Caco-2 (cell line): ENCODE data around the gene LSM14A. TPM values are rescaled to one million over a fixed set of nuclear protein-coding genes. Genes with fewer than 3 reads are reported as not detected.

Experiments used
- BruUV-seq: library from RNA; stranded (reverse); fragments of 400-500 nt; replicated peaks from 2 replicates; lab custom pipeline; 2021; lab: Mats Ljungman, UMichigan
- CTCF ChIA-PET: fragments of 300-600 bp; sonication (Branson Sonifier 250); formaldehyde crosslinking; loops from one replicate; lab custom pipeline; 2022; ENCODE audit warnings: antibody characterized with exemption; lab: Charles Lee
- POLR2A ChIA-PET: fragments of 300-600 bp; sonication (Branson Sonifier 250); formaldehyde crosslinking; loops from one replicate; lab custom pipeline; 2022; ENCODE audit warnings: antibody characterized with exemption; lab: Charles Lee
- DNase-seq, 2 experiments: peaks; one replicate each; pipeline versions ENCODE4 v3.0.0 to v3.0.0-alpha.2; 2020 to 2022
- H3K27me3 ChIP-seq: replicated peaks from 2 replicates; pipeline ENCODE4 v1.6.0; 2011; ENCODE audit warnings: low read length; ENCODE audit not compliant: control insufficient read depth, insufficient read depth
- H3K36me3 ChIP-seq: 2 replicates; pipeline ENCODE4 v1.5.1; 2011; ENCODE audit warnings: low read length; ENCODE audit not compliant: control insufficient read depth, insufficient read depth
- H3K4me1 ChIP-seq: fragments of 250-450 bp; sonication (Bioruptor Pico); 2 replicates; pipeline ENCODE4 v1.5.1; 2020; ENCODE audit warnings: mild to moderate bottlenecking
- H3K4me3 ChIP-seq: 2 replicates; pipeline ENCODE4 v1.5.1; 2011; ENCODE audit warnings: low read depth, mild to moderate bottlenecking, control low read depth, low read length
- H3K9me3 ChIP-seq: fragments of 250-450 bp; sonication (Bioruptor Pico); 2 replicates; pipeline ENCODE4 v1.5.1; 2020; ENCODE audit warnings: mild to moderate bottlenecking, moderate library complexity
- H3K27ac Mint-ChIP-seq: one replicate; pipeline ENCODE4 v1.8.0; 2022; ENCODE audit warnings: mixed read lengths; ENCODE audit not compliant: unreplicated experiment
- H3K27me3 Mint-ChIP-seq: one replicate; pipeline ENCODE4 v1.8.0; 2022; ENCODE audit warnings: mixed read lengths; ENCODE audit not compliant: insufficient read depth, unreplicated experiment
- H3K36me3 Mint-ChIP-seq: one replicate; pipeline ENCODE4 v1.8.0; 2022; ENCODE audit warnings: mild to moderate bottlenecking, mixed read lengths; ENCODE audit not compliant: insufficient read depth, unreplicated experiment
- H3K4me1 Mint-ChIP-seq: one replicate; pipeline ENCODE4 v1.8.0; 2022; ENCODE audit warnings: low read depth, mixed read lengths; ENCODE audit not compliant: unreplicated experiment
- H3K4me3 Mint-ChIP-seq: one replicate; pipeline ENCODE4 v1.8.0; 2022; ENCODE audit warnings: mild to moderate bottlenecking, moderate library complexity, mixed read lengths; ENCODE audit not compliant: unreplicated experiment
- H3K9me3 Mint-ChIP-seq: one replicate; pipeline ENCODE4 v1.8.0; 2022; ENCODE audit warnings: mixed read lengths; ENCODE audit not compliant: unreplicated experiment
- CTCF ChIP-seq, 2 experiments: fragments of 200-600 bp in 1 of 2; IDR thresholded peaks; 1 replicate in 1 of 2; 2 replicates in 1 of 2; pipeline versions ENCODE4 v1.5.1 to v1.8.0; 2011 to 2022; ENCODE audit warnings: antibody characterized with exemption in 1 of 2, control low read depth in 1 of 2, inconsistent platforms in 1 of 2, low read depth in 1 of 2, low read length in 1 of 2, mild to moderate bottlenecking in 1 of 2, moderate library complexity in 1 of 2; ENCODE audit not compliant: insufficient read depth in 1 of 2, severe bottlenecking in 1 of 2, unreplicated experiment in 1 of 2
- intact Hi-C: fragments of 100-400 bp; cut with micrococcal nuclease; formaldehyde crosslinking; loops from one replicate; pipeline ENCODE4 v1.10.0; 2022; ENCODE audit not compliant: unreplicated experiment
- total RNA-seq: library from RNA; stranded (reverse); gene quantifications from 2 replicates; pipeline ENCODE4 v1.2.3, GENCODE V29; 2022

LSM14A gene
- total RNA-seq, 1 experiment from 2014 or later, result 233 TPM

- no peaks in the 10 kb centered on the region for H3K9me3 ChIP-seq
- no peak overlapping the region for H3K4me3 Mint-ChIP-seq
- H3K4me3 ChIP-seq, result no peak overlapping the region
- CTCF ChIA-PET, result no interaction called here
- TF ChIP-seq CTCF (IDR thresholded peaks at IDR 0.05; ENCODE audit: insufficient read depth in 1 of 2, low read depth in 1 of 2, low read length in 1 of 2, severe bottlenecking in 1 of 2, unreplicated experiment in 1 of 2), result no peak
- no peaks in the 10 kb centered on the region for H3K36me3 ChIP-seq
- POLR2A ChIA-PET, result interaction anchor here (0.5 to 0.6 kb wide), 2 partner anchors 18 to 75 kb away, joined by 3 to 7 read pairs; no protein-coding TSS in a partner anchor
- H3K4me1 ChIP-seq, result no peaks in the 10 kb centered on the region
- H3K27me3 Mint-ChIP-seq, result no peaks in the 10 kb centered on the region
- no peaks in the 10 kb centered on the region for H3K27me3 ChIP-seq
- DNase-seq, result no peak
- peaks cover 20% of the 10 kb centered on the region for H3K36me3 Mint-ChIP-seq
- no peaks in the 10 kb centered on the region for H3K9me3 Mint-ChIP-seq
- H3K27ac Mint-ChIP-seq, result no peak overlapping the region
- intact Hi-C loops, result loop anchor here (5.0 kb wide), 1 partner anchor 93 kb away; no protein-coding TSS in a partner anchor
- BruUV-seq, result no TSS peak
- H3K4me1 Mint-ChIP-seq, result peaks cover 6% of the 10 kb centered on the region
These were observed 71.7 kb downstream of the LSM14A start for GRCh38 chr19:34243876-34244578.

- BruUV-seq, result no TSS peak
These were observed 72.5 kb downstream of the LSM14A start for GRCh38 chr19:34244611-34245299.

More at GRCh38 chr19:34244611-34245299, 72.5 kb downstream of the LSM14A start:
- Histone ChIP-seq H3K9me3 (no peaks in the 10 kb centered on the region), H3K36me3 (no peaks in the 10 kb centered on the region), H3K4me3 (no peak overlapping the region), H3K27me3 (no peaks in the 10 kb centered on the region), H3K4me1 (no peaks in the 10 kb centered on the region)
- no peaks in the 10 kb centered on the region for H3K9me3 Mint-ChIP-seq
- no peak overlapping the region for H3K4me3 Mint-ChIP-seq
- POLR2A ChIA-PET, result interaction anchor here (0.6 kb wide), 1 partner anchor 18 kb away, joined by 7 read pairs; no protein-coding TSS in a partner anchor
- CTCF ChIA-PET, result no interaction called here
- H3K27me3 Mint-ChIP-seq, result no peaks in the 10 kb centered on the region
- DNase-seq, result no peak
- no peak overlapping the region for H3K27ac Mint-ChIP-seq
- peaks cover 6% of the 10 kb centered on the region for H3K4me1 Mint-ChIP-seq
- peaks cover 15% of the 10 kb centered on the region for H3K36me3 Mint-ChIP-seq
- intact Hi-C loops, result loop anchor here (5.0 kb wide), 1 partner anchor 93 kb away; no protein-coding TSS in a partner anchor
- no peak for TF ChIP-seq CTCF (IDR thresholded peaks at IDR 0.05; ENCODE audit: insufficient read depth in 1 of 2, low read depth in 1 of 2, low read length in 1 of 2, severe bottlenecking in 1 of 2, unreplicated experiment in 1 of 2)
